ENCODE results near the gene UCP2. TPM values are rescaled to one million over a fixed set of nuclear protein-coding genes. Genes with fewer than 3 reads are reported as not detected.
A peak's percentile ranks its signal among the peaks of the same experiment; 100 is the strongest.
"Not testable (repeated sequence)": the region's sequence is repeated elsewhere in the genome, so short reads cannot be mapped to it uniquely, and the experiment has no call there.

UCP2 gene
- polyA plus RNA-seq, 3 donors from 2014 or later: 1,092 to 2,060 (median 1,799) TPM

GRCh38 chr11:73949912-73950311, 32.7 kb downstream of the UCP2 start:
- H3K9me3 Mint-ChIP-seq: peaks cover 0 to 2% (median 0%) of the 10 kb centered on the region in 6 donors
- no peak overlapping the region for H3K27ac Mint-ChIP-seq
- no peak for DNase-seq
- peaks cover 0 to 4% (median 0%) of the 10 kb centered on the region in 3 donors for H3K36me3 Mint-ChIP-seq
- peaks cover 2 to 4% (median 4%) of the 10 kb centered on the region in 3 donors for H3K27me3 Mint-ChIP-seq (ENCODE audit: low read depth in 3 of 3)
- no peaks in the 10 kb centered on the region for H3K4me1 Mint-ChIP-seq
- H3K4me3 Mint-ChIP-seq: no peak overlapping the region

GRCh38 chr11:73949246-73949645, 33.4 kb downstream of the UCP2 start:
- H3K9me3 Mint-ChIP-seq: peaks cover 0 to 2% (median 0%) of the 10 kb centered on the region in 6 donors
- no peak for DNase-seq
- no peak overlapping the region for H3K4me3 Mint-ChIP-seq
- H3K4me1 Mint-ChIP-seq: no peaks in the 10 kb centered on the region
- peak overlapping the region in 1 of 6 donors; percentile 4 for H3K27ac Mint-ChIP-seq
- H3K36me3 Mint-ChIP-seq: peaks cover 0 to 4% (median 0%) of the 10 kb centered on the region in 3 donors
- peaks cover 2 to 4% (median 4%) of the 10 kb centered on the region in 3 donors for H3K27me3 Mint-ChIP-seq (ENCODE audit: low read depth in 3 of 3)

GRCh38 chr11:73946798-73947458, 35.7 kb downstream of the UCP2 start:
- H3K9me3 Mint-ChIP-seq: peaks cover 0 to 2% (median 0%) of the 10 kb centered on the region in 6 donors
- peak overlapping the region in 1 of 6 donors; percentile 36 for H3K27ac Mint-ChIP-seq
- DNase-seq: no peak
- H3K4me1 Mint-ChIP-seq: no peaks in the 10 kb centered on the region
- H3K4me3 Mint-ChIP-seq: no peak overlapping the region
- peaks cover 2 to 4% (median 2%) of the 10 kb centered on the region in 3 donors for H3K27me3 Mint-ChIP-seq (ENCODE audit: low read depth in 3 of 3)
- peaks cover 0 to 4% (median 0%) of the 10 kb centered on the region in 3 donors for H3K36me3 Mint-ChIP-seq

- no peak for DNase-seq
- H3K27me3 Mint-ChIP-seq (ENCODE audit: low read depth in 3 of 3): peaks cover 2 to 4% (median 2%) of the 10 kb centered on the region in 3 donors
- H3K4me1 Mint-ChIP-seq: no peaks in the 10 kb centered on the region
- no peak overlapping the region for H3K4me3 Mint-ChIP-seq
- H3K36me3 Mint-ChIP-seq: peaks cover 6 to 11% (median 7%) of the 10 kb centered on the region in 3 donors
- peaks cover 0 to 9% (median 4%) of the 10 kb centered on the region in 6 donors for H3K9me3 Mint-ChIP-seq
- no peak overlapping the region for H3K27ac Mint-ChIP-seq
Observed at GRCh38 chr11:73945396-73945795, 37.2 kb downstream of the UCP2 start.

GRCh38 chr11:73944901-73945300, 37.7 kb downstream of the UCP2 start:
- Mint-ChIP-seq H3K27me3 (ENCODE audit: low read depth in 3 of 3) (peaks cover 2 to 4% (median 2%) of the 10 kb centered on the region in 3 donors), H3K4me3 (no peak overlapping the region), H3K36me3 (peaks cover 6 to 11% (median 7%) of the 10 kb centered on the region in 3 donors), H3K27ac (no peak overlapping the region), H3K4me1 (no peaks in the 10 kb centered on the region), H3K9me3 (peaks cover 0 to 9% (median 4%) of the 10 kb centered on the region in 6 donors)
- no peak for DNase-seq

GRCh38 chr11:73944085-73944484, 38.6 kb downstream of the UCP2 start:
- Mint-ChIP-seq H3K27ac (no peak overlapping the region), H3K4me3 (no peak overlapping the region), H3K9me3 (peaks cover 0 to 9% (median 4%) of the 10 kb centered on the region in 6 donors), H3K36me3 (peaks cover 6 to 11% (median 7%) of the 10 kb centered on the region in 3 donors), H3K4me1 (no peaks in the 10 kb centered on the region), H3K27me3 (ENCODE audit: low read depth in 3 of 3) (peaks cover 2 to 4% (median 2%) of the 10 kb centered on the region in 3 donors)
- DNase-seq: no peak

GRCh38 chr11:73942010-73942409, 40.6 kb downstream of the UCP2 start:
- H3K9me3 Mint-ChIP-seq: peaks cover 0 to 9% (median 3%) of the 10 kb centered on the region in 6 donors

GRCh38 chr11:73940801-73941570, 41.7 kb downstream of the UCP2 start:
- Mint-ChIP-seq H3K4me3 (no peak overlapping the region), H3K4me1 (no peaks in the 10 kb centered on the region), H3K9me3 (peaks cover 0 to 9% (median 3%) of the 10 kb centered on the region in 6 donors), H3K27ac (no peak overlapping the region), H3K36me3 (peaks cover 6 to 12% (median 10%) of the 10 kb centered on the region in 3 donors), H3K27me3 (ENCODE audit: low read depth in 3 of 3) (peaks cover 0 to 2% (median 0%) of the 10 kb centered on the region in 3 donors)
- no peak for DNase-seq

More at GRCh38 chr11:73942010-73942409, 40.6 kb downstream of the UCP2 start:
- no peaks in the 10 kb centered on the region for H3K4me1 Mint-ChIP-seq
- no peak for DNase-seq
- H3K27ac Mint-ChIP-seq: no peak overlapping the region
- peaks cover 0 to 3% (median 2%) of the 10 kb centered on the region in 3 donors for H3K27me3 Mint-ChIP-seq (ENCODE audit: low read depth in 3 of 3)
- no peak overlapping the region for H3K4me3 Mint-ChIP-seq
- H3K36me3 Mint-ChIP-seq: peaks cover 6 to 12% (median 10%) of the 10 kb centered on the region in 3 donors

- no peak overlapping the region for H3K27ac Mint-ChIP-seq
- no peaks in the 10 kb centered on the region for H3K27me3 Mint-ChIP-seq (ENCODE audit: low read depth in 3 of 3)
- H3K4me3 Mint-ChIP-seq: no peak overlapping the region
- H3K4me1 Mint-ChIP-seq: no peaks in the 10 kb centered on the region
- no peak for DNase-seq
- H3K9me3 Mint-ChIP-seq: peaks cover 0 to 9% (median 3%) of the 10 kb centered on the region in 6 donors
- peaks cover 6 to 19% (median 13%) of the 10 kb centered on the region in 3 donors for H3K36me3 Mint-ChIP-seq
Observed at GRCh38 chr11:73939096-73939495, 43.5 kb downstream of the UCP2 start.

- H3K9me3 Mint-ChIP-seq; H3K4me1 Mint-ChIP-seq; H3K27ac Mint-ChIP-seq; H3K27me3 Mint-ChIP-seq (ENCODE audit: low read depth in 3 of 3); DNase-seq; H3K4me3 Mint-ChIP-seq: not testable (repeated sequence)
- H3K36me3 Mint-ChIP-seq: peaks cover 4 to 21% (median 13%) of the 10 kb centered on the region in 3 donors
Observed at GRCh38 chr11:73936047-73936446, 46.6 kb downstream of the UCP2 start.

- no peaks in the 10 kb centered on the region for H3K4me1 Mint-ChIP-seq
- H3K4me3 Mint-ChIP-seq: no peak overlapping the region
- H3K36me3 Mint-ChIP-seq: peaks cover 4 to 32% (median 8%) of the 10 kb centered on the region in 3 donors
- no peaks in the 10 kb centered on the region for H3K27me3 Mint-ChIP-seq (ENCODE audit: low read depth in 3 of 3)
- H3K9me3 Mint-ChIP-seq: no peaks in the 10 kb centered on the region
- no peak overlapping the region for H3K27ac Mint-ChIP-seq
- no peak for DNase-seq
Observed at GRCh38 chr11:73932781-73933180, 49.9 kb downstream of the UCP2 start.

- H3K27me3 Mint-ChIP-seq (ENCODE audit: low read depth in 3 of 3): no peaks in the 10 kb centered on the region
Observed at GRCh38 chr11:73931951-73932350, 50.7 kb downstream of the UCP2 start.

GRCh38 chr11:73931039-73931645, 51.5 kb downstream of the UCP2 start:
- no peak for DNase-seq
- Mint-ChIP-seq H3K4me1 (no peaks in the 10 kb centered on the region), H3K27me3 (ENCODE audit: low read depth in 3 of 3) (no peaks in the 10 kb centered on the region), H3K36me3 (peaks cover 12 to 44% (median 16%) of the 10 kb centered on the region in 3 donors), H3K9me3 (no peaks in the 10 kb centered on the region), H3K27ac (no peak overlapping the region), H3K4me3 (no peak overlapping the region)

More at GRCh38 chr11:73931951-73932350, 50.7 kb downstream of the UCP2 start:
- Mint-ChIP-seq H3K4me3 (no peak overlapping the region), H3K4me1 (no peaks in the 10 kb centered on the region), H3K27ac (no peak overlapping the region), H3K36me3 (peaks cover 9 to 41% (median 14%) of the 10 kb centered on the region in 3 donors), H3K9me3 (no peaks in the 10 kb centered on the region)
- DNase-seq: no peak
